ENCODE results near the gene ABLIM2. TPM values are rescaled to one million over a fixed set of nuclear protein-coding genes. Genes with fewer than 3 reads are reported as not detected.

Gene ABLIM2
- total RNA-seq, 2 experiments from 2014 or later = 0.32 to 0.54 TPM

DNA sequence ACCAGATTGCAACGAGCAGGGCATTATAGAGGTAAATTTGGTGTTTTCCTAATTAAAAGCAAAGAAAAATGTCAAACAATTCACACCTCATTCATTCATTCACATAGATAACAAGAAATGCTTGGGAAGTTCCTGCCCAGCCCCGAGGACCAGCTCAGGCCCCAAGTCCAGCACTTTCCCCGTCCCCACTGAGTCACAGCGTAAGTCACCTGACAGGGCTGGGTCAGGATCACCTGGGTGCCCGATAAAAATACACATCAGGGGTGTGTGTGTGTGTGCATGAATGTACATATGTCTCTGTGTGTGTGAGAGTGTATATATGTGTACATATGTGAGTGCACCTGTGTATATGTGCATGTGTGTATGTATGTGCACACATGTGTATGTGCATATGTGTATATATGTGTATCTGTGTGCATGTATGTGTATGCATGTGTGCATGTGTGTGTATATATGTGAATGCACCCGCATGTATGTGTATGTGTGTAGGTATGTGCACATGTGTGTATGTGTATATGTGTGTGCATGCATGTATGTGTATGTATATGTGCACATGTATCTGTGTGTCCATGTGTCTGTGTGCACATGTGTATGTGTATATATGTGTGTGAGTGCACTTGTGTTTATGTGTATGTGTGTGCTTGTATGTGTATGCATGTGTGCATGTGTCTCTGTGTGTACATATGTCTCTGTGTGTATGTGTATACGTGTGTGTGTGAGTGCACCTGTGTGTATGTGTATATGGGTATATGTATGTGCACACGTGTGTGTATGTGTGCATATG lies 21.9 kb upstream of the ABLIM2 start:
- POLR2A ChIA-PET = no interaction called here
- intact Hi-C loops (cut with micrococcal nuclease) = no loop called here
- no peak for DNase-seq
- Mint-ChIP-seq H3K27me3 (no peaks in the 10 kb centered on the region), H3K4me3 (no peak overlapping the region), H3K9me3 (no peaks in the 10 kb centered on the region), H3K4me1 (ENCODE audit: low read depth) (peaks cover 3% of the 10 kb centered on the region), H3K27ac (no peak overlapping the region), H3K36me3 (ENCODE audit: low read depth) (no peaks in the 10 kb centered on the region)
- TF ChIP-seq, protein P1, sequence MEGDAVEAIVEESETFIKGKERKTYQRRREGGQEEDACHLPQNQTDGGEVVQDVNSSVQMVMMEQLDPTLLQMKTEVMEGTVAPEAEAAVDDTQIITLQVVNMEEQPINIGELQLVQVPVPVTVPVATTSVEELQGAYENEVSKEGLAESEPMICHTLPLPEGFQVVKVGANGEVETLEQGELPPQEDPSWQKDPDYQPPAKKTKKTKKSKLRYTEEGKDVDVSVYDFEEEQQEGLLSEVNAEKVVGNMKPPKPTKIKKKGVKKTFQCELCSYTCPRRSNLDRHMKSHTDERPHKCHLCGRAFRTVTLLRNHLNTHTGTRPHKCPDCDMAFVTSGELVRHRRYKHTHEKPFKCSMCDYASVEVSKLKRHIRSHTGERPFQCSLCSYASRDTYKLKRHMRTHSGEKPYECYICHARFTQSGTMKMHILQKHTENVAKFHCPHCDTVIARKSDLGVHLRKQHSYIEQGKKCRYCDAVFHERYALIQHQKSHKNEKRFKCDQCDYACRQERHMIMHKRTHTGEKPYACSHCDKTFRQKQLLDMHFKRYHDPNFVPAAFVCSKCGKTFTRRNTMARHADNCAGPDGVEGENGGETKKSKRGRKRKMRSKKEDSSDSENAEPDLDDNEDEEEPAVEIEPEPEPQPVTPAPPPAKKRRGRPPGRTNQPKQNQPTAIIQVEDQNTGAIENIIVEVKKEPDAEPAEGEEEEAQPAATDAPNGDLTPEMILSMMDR (IDR thresholded peaks at IDR 0.05) = no peak
- no peak for ATAC-seq
- CTCF ChIA-PET = no interaction called here

GRCh38 chr4:8179771-8180170 lies 21.2 kb upstream of the ABLIM2 start:
- Mint-ChIP-seq H3K4me3 (no peak overlapping the region), H3K36me3 (ENCODE audit: low read depth) (no peaks in the 10 kb centered on the region), H3K27ac (no peak overlapping the region), H3K9me3 (no peaks in the 10 kb centered on the region), H3K27me3 (no peaks in the 10 kb centered on the region), H3K4me1 (ENCODE audit: low read depth) (peaks cover 3% of the 10 kb centered on the region)
- ATAC-seq (no peak), DNase-seq (no peak)
- ChIA-PET POLR2A (no interaction called here), CTCF (no interaction called here)
- intact Hi-C loops (cut with micrococcal nuclease) = loop anchor here (10.0 kb wide), 1 partner anchor 225 kb away; no protein-coding TSS in a partner anchor
- TF ChIP-seq, protein P1 (IDR thresholded peaks at IDR 0.05) = no peak

DNA sequence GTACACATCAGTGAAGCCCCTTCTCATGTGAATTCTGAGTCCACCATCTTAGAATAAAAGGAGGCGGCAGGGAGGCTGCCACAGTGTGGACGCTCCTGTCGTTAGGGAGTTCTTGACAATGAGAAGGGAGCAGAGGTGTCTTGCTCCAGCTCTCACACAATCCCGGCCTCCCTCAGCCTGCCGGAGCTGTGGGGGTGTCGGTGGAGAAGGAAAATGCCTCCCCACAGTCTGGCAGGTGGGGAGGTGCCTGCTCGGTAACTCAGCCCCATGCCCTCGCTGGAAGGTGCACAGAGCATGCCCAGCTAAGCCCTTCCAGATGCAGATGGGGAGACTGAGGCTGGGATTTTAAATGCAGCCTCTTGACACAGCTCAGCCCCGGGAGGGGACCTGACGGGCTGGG lies 20.5 kb upstream of the ABLIM2 start:
- TF ChIP-seq, protein P1 (IDR thresholded peaks at IDR 0.05) = no peak
- Mint-ChIP-seq H3K27ac (no peak overlapping the region), H3K36me3 (ENCODE audit: low read depth) (no peaks in the 10 kb centered on the region), H3K4me3 (no peak overlapping the region), H3K9me3 (no peaks in the 10 kb centered on the region), H3K27me3 (no peaks in the 10 kb centered on the region), H3K4me1 (ENCODE audit: low read depth) (peaks cover 3% of the 10 kb centered on the region)
- no peak for DNase-seq
- ATAC-seq = no peak
- intact Hi-C loops (cut with micrococcal nuclease) = loop anchor here (10.0 kb wide), 1 partner anchor 226 kb away; no protein-coding TSS in a partner anchor
- POLR2A ChIA-PET = interaction anchor here (0.7 kb wide), 1 partner anchor 18 kb away, joined by 4 read pairs; no protein-coding TSS in a partner anchor
- CTCF ChIA-PET = no interaction called here

- CTCF ChIA-PET = interaction anchor here (1.8 to 2.5 kb wide), 3 partner anchors 10 to 21 kb away, joined by 9 to 20 read pairs (median 10); partner anchors contain the start of gene SH3TC1
- POLR2A ChIA-PET = no interaction called here
- Mint-ChIP-seq H3K4me3 (no peak overlapping the region), H3K27me3 (no peaks in the 10 kb centered on the region), H3K36me3 (ENCODE audit: low read depth) (no peaks in the 10 kb centered on the region), H3K4me1 (ENCODE audit: low read depth) (peaks cover 3% of the 10 kb centered on the region), H3K9me3 (no peaks in the 10 kb centered on the region), H3K27ac (no peak overlapping the region)
- no peak for DNase-seq
- no peak for ATAC-seq
- TF ChIP-seq, protein P1 (IDR thresholded peaks at IDR 0.05) = no peak
- intact Hi-C loops (cut with micrococcal nuclease) = loop anchor here (10.0 kb wide), 1 partner anchor 227 kb away; no protein-coding TSS in a partner anchor
These were observed 19.3 kb upstream of the ABLIM2 start for GRCh38 chr4:8177956-8178355.

DNA sequence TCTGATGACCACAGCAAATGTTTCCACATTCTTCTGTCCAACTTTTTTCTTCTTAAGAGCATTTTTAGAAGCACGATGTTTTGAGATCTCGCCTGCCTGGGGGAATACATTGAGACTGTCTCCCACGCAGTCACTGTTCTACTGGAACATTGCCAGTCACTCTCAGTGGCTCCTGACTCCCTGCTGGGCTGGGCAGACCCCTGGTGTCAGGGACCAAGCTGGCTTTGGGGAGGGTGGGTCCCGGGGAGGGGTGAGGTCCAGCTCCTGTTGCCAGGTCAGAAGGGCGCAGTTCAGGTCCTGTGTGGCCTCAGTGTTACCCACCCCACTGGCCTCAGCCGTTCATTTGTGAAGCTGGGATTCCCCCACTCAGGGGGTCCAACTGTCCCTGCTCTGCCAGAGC lies 18.9 kb upstream of the ABLIM2 start:
- Mint-ChIP-seq H3K4me1 (ENCODE audit: low read depth) (peaks cover 5% of the 10 kb centered on the region), H3K27me3 (no peaks in the 10 kb centered on the region), H3K9me3 (no peaks in the 10 kb centered on the region), H3K4me3 (no peak overlapping the region), H3K27ac (no peak overlapping the region), H3K36me3 (ENCODE audit: low read depth) (no peaks in the 10 kb centered on the region)
- TF ChIP-seq, protein P1 (IDR thresholded peaks at IDR 0.05) = no peak
- no peak for ATAC-seq
- POLR2A ChIA-PET = no interaction called here
- CTCF ChIA-PET = interaction anchor here (0.6 to 2.5 kb wide), 24 partner anchors 8 to 287 kb away, joined by 3 to 27 read pairs (median 6); partner anchors contain the start of gene SH3TC1
- no peak for DNase-seq
- intact Hi-C loops (cut with micrococcal nuclease) = loop anchor here (10.0 kb wide), 1 partner anchor 227 kb away; no protein-coding TSS in a partner anchor

All from activated CD8-positive, alpha-beta T cell treated with anti-CD3 and anti-CD28 coated beads for 36 hours (primary cell).